Inflammatory macrophage treated with lipopolysaccharide for 4 hours (primary cell): Measurements from ENCODE around the gene MED13.
"Not testable (repeated sequence)": the region's sequence is repeated elsewhere in the genome, so short reads cannot be mapped to it uniquely, and the experiment has no call there.

Source experiments
- DNase-seq: peaks from one replicate; pipeline ENCODE4 v3.0.0-alpha.2; 2020

MED13 gene

DNA sequence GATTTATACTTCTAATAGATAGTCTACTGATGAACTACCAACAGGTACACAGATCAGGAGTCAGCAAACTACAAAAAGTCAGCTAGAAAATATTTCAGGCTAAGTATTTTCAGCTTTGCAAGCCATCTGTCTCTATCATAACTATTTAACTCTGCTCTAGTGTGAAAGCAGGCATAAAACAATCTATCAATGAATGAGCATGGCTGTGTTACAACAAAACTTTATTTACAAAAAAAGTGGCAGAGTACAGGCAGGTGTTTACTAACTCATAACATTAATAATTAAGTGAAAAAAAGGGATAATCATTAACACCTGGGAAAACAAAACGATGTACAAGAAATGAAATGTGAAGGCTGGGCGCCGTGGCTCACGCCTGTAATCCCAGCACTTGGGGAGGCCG lies 15.8 kb downstream of the MED13 start:
- no peak for DNase-seq

GRCh38 chr17:62048262-62048661 lies 16.8 kb downstream of the MED13 start:
- DNase-seq, result no peak

DNA sequence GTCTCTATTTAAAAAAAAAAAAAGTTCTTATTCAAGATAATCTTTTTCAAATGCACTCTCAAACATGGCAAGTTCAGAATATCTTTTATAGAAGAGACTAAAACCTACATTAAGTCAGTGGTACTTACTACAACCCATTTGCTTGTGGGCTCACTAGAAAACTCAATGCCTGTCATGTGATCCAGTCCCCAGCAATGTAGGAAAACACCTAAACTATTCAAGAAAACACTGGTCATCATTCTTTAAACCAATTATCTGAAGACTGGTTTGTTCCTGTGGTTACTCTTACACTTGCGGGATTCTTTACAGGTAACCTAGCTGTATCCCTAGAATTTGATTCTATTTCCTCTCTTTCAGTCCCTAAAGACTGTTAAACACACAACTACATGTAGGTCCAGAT lies 19.6 kb downstream of the MED13 start:
- peak; percentile 15 for DNase-seq

GRCh38 chr17:62045109-62045508 lies 20.0 kb downstream of the MED13 start:
- no peak for DNase-seq

- no peak for DNase-seq
These were observed 21.5 kb downstream of the MED13 start for GRCh38 chr17:62043602-62044001.

- no peak for DNase-seq
These were observed 21.9 kb downstream of the MED13 start for GRCh38 chr17:62043140-62043539.

GRCh38 chr17:62038248-62038647 lies 26.8 kb downstream of the MED13 start:
- DNase-seq, result no peak

DNA sequence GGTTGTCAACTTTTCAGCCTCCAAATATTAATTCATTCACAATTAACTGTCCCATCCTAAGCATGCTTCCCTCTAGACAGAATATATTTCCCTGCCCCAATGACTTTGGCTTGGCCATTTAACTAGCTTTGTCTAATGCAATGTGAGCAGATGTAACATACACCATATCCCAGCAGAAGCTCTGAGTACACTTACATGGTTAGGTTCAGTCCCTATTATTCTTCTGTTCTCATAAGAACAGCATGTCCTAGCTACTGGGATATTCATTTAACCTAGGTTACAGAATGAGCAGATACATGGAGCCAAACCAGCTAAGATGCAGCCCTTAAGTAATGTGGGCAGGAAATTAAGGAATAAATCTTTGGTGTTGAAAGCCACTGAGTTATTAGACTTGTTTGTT lies 31.8 kb downstream of the MED13 start:
- no peak for DNase-seq

DNA sequence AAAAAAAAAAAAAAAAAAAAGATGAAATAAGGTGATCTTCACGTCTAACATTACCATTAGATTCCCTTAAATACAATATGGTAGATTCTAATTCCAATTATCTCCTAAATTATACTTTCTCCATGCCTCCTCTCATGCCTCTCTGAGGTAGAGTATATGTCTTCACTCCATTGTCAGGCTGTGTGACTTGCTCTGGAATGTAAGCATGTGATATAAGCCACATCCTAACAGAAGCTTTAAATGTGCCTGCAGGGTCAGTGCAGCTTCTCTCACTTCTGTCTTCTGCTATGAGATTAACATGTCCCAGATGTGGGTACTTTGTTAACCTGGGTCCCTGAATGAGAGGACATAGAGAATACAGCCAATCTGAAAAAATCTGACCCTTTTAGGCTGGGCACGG lies 32.6 kb downstream of the MED13 start:
- no peak for DNase-seq

GRCh38 chr17:62030264-62030663 lies 34.8 kb downstream of the MED13 start:
- DNase-seq, result no peak

DNA sequence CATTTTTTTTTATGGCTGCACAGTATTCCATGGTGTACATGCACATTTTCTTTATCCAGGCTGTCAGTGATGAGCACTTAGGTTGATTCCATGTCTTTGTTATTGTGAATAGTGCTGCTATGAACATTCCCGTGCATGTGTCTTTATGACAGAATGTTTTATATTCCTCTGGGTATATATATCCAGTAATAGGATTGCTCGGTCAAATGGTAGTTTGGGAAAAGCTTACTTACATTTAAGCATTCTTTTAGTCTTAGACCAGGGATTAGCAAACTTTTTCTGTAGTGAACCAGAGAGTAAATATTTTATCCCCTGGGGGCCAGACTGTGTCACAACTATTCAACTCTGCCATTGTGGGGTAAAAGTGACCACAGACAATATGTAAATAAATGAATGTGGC lies 40.2 kb downstream of the MED13 start:
- no peak for DNase-seq

- no peak for DNase-seq
These were observed 47.2 kb downstream of the MED13 start for GRCh38 chr17:62017912-62018311.

GRCh38 chr17:62017496-62017895 lies 47.6 kb downstream of the MED13 start:
- DNase-seq, result no peak

GRCh38 chr17:62014526-62014925 lies 50.6 kb downstream of the MED13 start:
- no peak for DNase-seq

- DNase-seq, result no peak
These were observed 55.9 kb downstream of the MED13 start for GRCh38 chr17:62009220-62009619.

- DNase-seq, result no peak
These were observed 56.8 kb downstream of the MED13 start for GRCh38 chr17:62008294-62008693.

DNA sequence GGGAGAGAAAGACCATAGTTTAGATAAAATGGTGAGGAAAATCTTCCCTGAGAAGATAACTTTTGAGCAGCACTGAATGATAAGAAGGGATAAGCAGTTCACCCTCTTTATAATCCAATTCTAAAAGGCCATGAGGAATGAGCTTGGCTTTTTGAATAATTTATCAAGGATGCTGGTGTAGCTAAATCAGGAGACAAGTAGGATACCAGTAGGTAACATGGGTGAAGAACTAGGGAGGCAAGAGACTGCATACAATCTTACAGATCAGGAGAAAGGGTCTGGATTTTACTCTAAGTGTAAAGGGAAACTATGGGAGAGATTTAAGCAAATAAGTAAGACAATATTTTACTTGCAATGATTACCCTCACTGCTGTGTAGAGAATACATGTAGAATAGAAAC lies 60.7 kb downstream of the MED13 start:
- no peak for DNase-seq

GRCh38 chr17:62003141-62003540 lies 61.9 kb downstream of the MED13 start:
- DNase-seq, result not testable (repeated sequence)

GRCh38 chr17:62001105-62001504 lies 64.0 kb downstream of the MED13 start:
- DNase-seq, result no peak

- no peak for DNase-seq
These were observed 64.9 kb downstream of the MED13 start for GRCh38 chr17:62000186-62000585.

DNA sequence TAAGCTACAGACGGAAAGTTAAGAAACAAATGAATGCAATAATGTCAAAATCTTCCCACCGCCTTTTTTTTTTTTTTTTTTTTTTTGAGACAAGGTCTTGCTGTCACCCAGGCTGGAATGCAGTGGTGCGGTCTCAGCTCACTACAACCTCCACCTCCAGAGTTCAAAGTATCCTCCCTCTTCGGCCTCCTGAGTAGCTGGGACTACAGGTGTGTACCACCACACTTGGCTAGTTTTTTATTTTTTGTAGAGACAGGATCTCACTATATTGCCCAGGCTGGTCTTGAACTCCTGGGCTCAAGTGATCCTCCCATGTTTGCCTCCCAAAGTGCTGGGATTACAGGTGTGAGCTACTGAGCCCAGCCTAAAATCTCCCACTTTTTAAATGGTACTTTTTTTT lies 66.5 kb downstream of the MED13 start:
- DNase-seq, result not testable (repeated sequence)

DNA sequence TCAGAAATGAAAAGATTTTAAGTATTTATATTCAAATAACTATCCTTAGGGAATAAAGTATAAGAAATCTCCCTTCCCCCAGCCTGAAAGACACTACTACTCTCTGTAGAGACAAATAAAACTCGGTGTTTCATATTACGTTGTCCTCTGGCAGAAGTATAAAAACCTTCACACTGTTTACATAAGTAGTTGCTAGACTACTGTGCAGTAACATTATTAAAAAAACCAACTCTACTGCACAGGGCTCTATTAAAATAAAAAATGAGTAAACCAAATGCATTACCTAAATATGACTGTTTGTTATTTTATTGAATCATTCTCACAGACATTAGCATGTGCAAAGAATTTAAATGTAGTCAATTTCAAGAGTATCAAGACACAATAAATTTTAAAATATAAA lies 67.4 kb downstream of the MED13 start:
- DNase-seq, result no peak

DNA sequence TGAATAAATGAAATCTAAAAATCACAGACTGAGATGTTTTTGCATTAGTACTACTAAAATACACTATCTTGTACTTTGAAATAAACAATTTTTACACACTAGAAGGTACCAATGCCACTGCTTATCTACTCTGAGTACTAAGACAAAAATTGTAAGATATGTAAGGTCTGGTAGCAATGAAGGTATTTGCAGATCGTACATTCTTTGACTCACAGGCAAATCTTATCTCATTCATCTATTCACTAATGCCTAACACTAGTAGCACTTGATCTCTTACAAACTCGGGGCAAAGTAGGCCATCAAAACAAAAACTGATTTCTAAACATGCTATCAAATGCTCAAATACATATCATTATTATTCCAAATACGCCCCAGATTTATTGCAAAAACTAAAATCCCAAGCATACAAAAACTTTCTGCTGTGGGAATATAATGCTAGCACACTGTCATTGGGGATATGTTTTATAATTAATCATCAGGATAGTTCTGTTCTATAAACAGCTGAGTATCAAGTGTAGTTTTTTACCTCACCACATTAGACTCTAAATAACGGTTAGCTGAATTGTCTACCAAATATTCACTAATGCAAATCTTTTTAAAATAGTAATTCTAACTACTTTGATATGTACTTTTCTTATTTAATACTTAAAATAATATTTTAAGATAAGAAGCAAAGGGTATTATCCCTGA lies 68.0 kb downstream of the MED13 start:
- no peak for DNase-seq

DNA sequence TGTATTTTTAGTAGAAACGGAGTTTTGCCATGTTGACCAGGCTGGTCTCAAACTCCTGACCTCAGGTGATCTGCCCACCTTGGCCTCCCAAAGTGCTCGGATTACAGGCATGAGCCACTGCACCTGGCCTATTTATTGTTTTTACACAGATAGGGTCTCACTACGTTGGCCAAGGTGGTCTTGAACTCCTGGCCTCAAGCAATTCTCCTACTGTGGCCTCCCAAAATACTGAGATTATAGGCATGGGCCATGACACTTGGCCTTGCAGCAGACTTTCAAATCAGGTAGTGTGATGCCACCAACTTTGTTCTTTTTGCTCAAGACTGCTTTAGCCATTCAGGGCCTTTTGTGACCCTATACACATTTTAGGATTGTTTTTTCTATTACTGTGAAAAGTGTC lies 75.6 kb downstream of the MED13 start:
- DNase-seq, result no peak

GRCh38 chr17:61986898-61987297 lies 78.2 kb downstream of the MED13 start:
- no peak for DNase-seq

DNA sequence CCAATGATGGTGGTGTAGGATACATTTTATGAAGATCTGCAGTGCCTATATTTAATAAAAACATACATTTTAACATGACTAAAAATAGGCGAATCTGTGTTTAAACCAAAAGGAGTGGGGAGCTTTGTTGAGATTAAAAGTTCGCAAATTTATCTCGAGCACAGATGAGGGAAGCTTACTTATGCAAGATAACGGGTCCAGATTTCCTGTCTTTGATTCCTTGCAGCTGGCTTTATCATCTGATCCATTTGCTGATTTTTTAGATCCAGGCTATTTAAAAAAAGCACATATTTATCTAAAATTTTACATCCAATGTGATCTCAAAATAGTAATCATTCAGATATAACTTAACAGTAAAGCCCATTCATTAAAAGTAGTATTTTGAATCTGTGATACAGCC lies 80.3 kb downstream of the MED13 start:
- no peak for DNase-seq
